T-helper 2 cell treated with Interferon-gamma antibody and Interleukin-4, amounts not matched to agents 100 ng/mL and 5 ng/mL, for 36 hours (primary cell): ENCODE data around the gene PPP1R7. TPM values are rescaled to one million over a fixed set of nuclear protein-coding genes. Genes with fewer than 3 reads are reported as not detected.

Source experiments
- intact Hi-C: fragments of 100-400 bp; cut with micrococcal nuclease; formaldehyde crosslinking; loops from one replicate; pipeline ENCODE4 v1.15.1; 2023
- total RNA-seq: library from RNA; stranded (reverse); gene quantifications from 2 replicates; pipeline ENCODE4 v1.2.3, GENCODE V29; 2022

The PPP1R7 gene
- total RNA-seq, 1 donor from 2014 or later = 93.6 TPM

- intact Hi-C loops = no loop called here
These were observed 61.0 kb downstream of the PPP1R7 start for GRCh38 chr2:241211276-241211675.

GRCh38 chr2:241213041-241213440 is 62.8 kb downstream of the PPP1R7 start:
- intact Hi-C loops = no loop called here

- intact Hi-C loops = no loop called here
These were observed 63.3 kb downstream of the PPP1R7 start for GRCh38 chr2:241213567-241213966.

- intact Hi-C loops = no loop called here
These were observed 63.9 kb downstream of the PPP1R7 start for GRCh38 chr2:241214209-241214608.

- intact Hi-C loops = no loop called here
These were observed 64.5 kb downstream of the PPP1R7 start for GRCh38 chr2:241214766-241215165.

- intact Hi-C loops = no loop called here
These were observed 65.2 kb downstream of the PPP1R7 start for GRCh38 chr2:241215421-241215820.

- intact Hi-C loops = no loop called here
These were observed 66.0 kb downstream of the PPP1R7 start for GRCh38 chr2:241216211-241216761.

- intact Hi-C loops = loop anchor here (2.0 kb wide), 1 partner anchor 399 kb away; no protein-coding TSS in a partner anchor
These were observed 67.2 kb downstream of the PPP1R7 start for GRCh38 chr2:241217320-241218031.

GRCh38 chr2:241218131-241219029 is 68.1 kb downstream of the PPP1R7 start:
- intact Hi-C loops = loop anchor here (2.0 kb wide), 1 partner anchor 398 kb away; no protein-coding TSS in a partner anchor

- intact Hi-C loops = loop anchor here (2.0 kb wide), 1 partner anchor 398 kb away; no protein-coding TSS in a partner anchor
These were observed 68.7 kb downstream of the PPP1R7 start for GRCh38 chr2:241219030-241219382.

- intact Hi-C loops = loop anchor here (2.0 kb wide), 1 partner anchor 397 kb away; no protein-coding TSS in a partner anchor
These were observed 69.6 kb downstream of the PPP1R7 start for GRCh38 chr2:241219856-241220356.

- intact Hi-C loops = no loop called here
These were observed 73.1 kb downstream of the PPP1R7 start for GRCh38 chr2:241223211-241224017.

- intact Hi-C loops = no loop called here
These were observed 74.0 kb downstream of the PPP1R7 start for GRCh38 chr2:241224018-241224850.

- intact Hi-C loops = no loop called here
These were observed 74.7 kb downstream of the PPP1R7 start for GRCh38 chr2:241224851-241225438.

- intact Hi-C loops = no loop called here
These were observed 75.3 kb downstream of the PPP1R7 start for GRCh38 chr2:241225545-241225944.

- intact Hi-C loops = no loop called here
These were observed 75.7 kb downstream of the PPP1R7 start for GRCh38 chr2:241225983-241226382.

- intact Hi-C loops = no loop called here
These were observed 76.7 kb downstream of the PPP1R7 start for GRCh38 chr2:241226723-241227572.

- intact Hi-C loops = no loop called here
These were observed 77.3 kb downstream of the PPP1R7 start for GRCh38 chr2:241227594-241227993.
